Trophoblast cell (in vitro differentiated cells and primary cell): ENCODE results near the gene OSBPL9. TPM values are rescaled to one million over a fixed set of nuclear protein-coding genes. Genes with fewer than 3 reads are reported as not detected.

Experiments used
- DNase-seq, 2 donors: peaks; one replicate each; pipeline ENCODE4 v3.0.0-alpha.2; 2016
- H2AFZ ChIP-seq: 2 replicates; pipeline ENCODE4 v1.6.1; 2013; ENCODE audit warnings: low read length, moderate library complexity, mild to moderate bottlenecking; ENCODE audit not compliant: insufficient read depth, poor library complexity
- H2AK5ac ChIP-seq: 2 replicates; pipeline ENCODE4 v1.6.1; 2013; ENCODE audit warnings: mild to moderate bottlenecking, low read length
- H2BK120ac ChIP-seq: 2 replicates; pipeline ENCODE4 v1.6.1; 2013; ENCODE audit warnings: low read length, mild to moderate bottlenecking, moderate library complexity; ENCODE audit not compliant: insufficient read depth, poor library complexity
- H2BK12ac ChIP-seq: 2 replicates; pipeline ENCODE4 v1.6.1; 2013; ENCODE audit warnings: mild to moderate bottlenecking, low read length, moderate library complexity
- H2BK5ac ChIP-seq: 2 replicates; pipeline ENCODE4 v1.6.1; 2013; ENCODE audit warnings: low read length, low read depth, moderate library complexity, mild to moderate bottlenecking; ENCODE audit not compliant: poor library complexity
- H3K14ac ChIP-seq: 2 replicates; pipeline ENCODE4 v1.6.1; 2013; ENCODE audit warnings: mild to moderate bottlenecking, low read length
- H3K18ac ChIP-seq: 2 replicates; pipeline ENCODE4 v1.6.1; 2013; ENCODE audit warnings: mild to moderate bottlenecking, low read length
- H3K23ac ChIP-seq: 2 replicates; pipeline ENCODE4 v1.6.1; 2013; ENCODE audit warnings: low read length
- H3K27ac ChIP-seq: 2 replicates; pipeline ENCODE4 v1.5.1; 2013; ENCODE audit warnings: low read depth, mild to moderate bottlenecking, inconsistent platforms, low read length, moderate library complexity
- H3K27me3 ChIP-seq: 2 replicates; pipeline ENCODE4 v1.6.1; 2013; ENCODE audit warnings: inconsistent platforms, mild to moderate bottlenecking, low read length, moderate library complexity; ENCODE audit not compliant: insufficient read depth
- H3K36me3 ChIP-seq, 2 experiments: 1 replicate in 1 of 2; 2 replicates in 1 of 2; pipeline ENCODE4 v1.6.1; 2013; ENCODE audit warnings: low read length in 2 of 2, mild to moderate bottlenecking in 2 of 2, moderate library complexity in 1 of 2; ENCODE audit not compliant: insufficient read depth in 2 of 2, control insufficient read depth in 1 of 2
- H3K4ac ChIP-seq: 2 replicates; pipeline ENCODE4 v1.6.1; 2013; ENCODE audit warnings: low read depth, mild to moderate bottlenecking, low read length, moderate library complexity
- H3K4me1 ChIP-seq, 2 experiments: 1 replicate in 1 of 2; 2 replicates in 1 of 2; pipeline ENCODE4 v1.6.1; 2013; ENCODE audit warnings: low read length in 2 of 2, mild to moderate bottlenecking in 2 of 2, moderate library complexity in 1 of 2; ENCODE audit not compliant: insufficient read depth in 2 of 2, control insufficient read depth in 1 of 2
- H3K4me2 ChIP-seq: 2 replicates; pipeline ENCODE4 v1.6.1; 2013; ENCODE audit warnings: inconsistent platforms, mild to moderate bottlenecking, low read length, moderate library complexity
- H3K4me3 ChIP-seq: 2 replicates; pipeline ENCODE4 v1.5.1; 2013; ENCODE audit warnings: mild to moderate bottlenecking, low read depth, low read length, inconsistent platforms
- H3K79me1 ChIP-seq: one replicate; pipeline ENCODE4 v1.6.1; 2013; ENCODE audit warnings: low read length
- H3K79me2 ChIP-seq: 2 replicates; pipeline ENCODE4 v1.6.1; 2013; ENCODE audit warnings: low read length, mild to moderate bottlenecking; ENCODE audit not compliant: control insufficient read depth, insufficient read depth, poor library complexity
- H3K9ac ChIP-seq: 2 replicates; pipeline ENCODE4 v1.6.1; 2013; ENCODE audit warnings: mild to moderate bottlenecking, low read length
- H3K9me3 ChIP-seq: 2 replicates; pipeline ENCODE4 v1.6.1; 2013; ENCODE audit warnings: low read depth, mild to moderate bottlenecking, control low read depth, inconsistent platforms, low read length; ENCODE audit not compliant: insufficient read depth
- H4K12ac ChIP-seq: 2 replicates; pipeline ENCODE4 v1.6.1; 2013; ENCODE audit warnings: low read depth, mild to moderate bottlenecking, low read length, moderate library complexity
- H4K8ac ChIP-seq: 2 replicates; pipeline ENCODE4 v1.6.1; 2013; ENCODE audit warnings: low read depth, mild to moderate bottlenecking, low read length, moderate library complexity
- H4K91ac ChIP-seq: one replicate; pipeline ENCODE4 v1.6.1; 2013; ENCODE audit warnings: low read depth, mild to moderate bottlenecking, low read length, moderate library complexity
- WGBS: extraction: QIAGEN DNeasy Blood & Tissue Kit; methylation state at CpG from one replicate; pipeline ENCODE4 v1.1.7; 2013; ENCODE audit warnings: missing lambda C conversion rate; ENCODE audit not compliant: insufficient read length, insufficient coverage; ENCODE audit errors: extremely low coverage; 5-methylcytosine and 5-hydroxymethylcytosine counted together
- polyA plus RNA-seq: library from polyadenylated mRNA; stranded (reverse); fragments of 200-250 nt; gene quantifications from 2 replicates; pipeline ENCODE4 v1.2.3, GENCODE V29; 2013

OSBPL9 gene
- 187 and 189 TPM in 2 replicates for polyA plus RNA-seq

DNA sequence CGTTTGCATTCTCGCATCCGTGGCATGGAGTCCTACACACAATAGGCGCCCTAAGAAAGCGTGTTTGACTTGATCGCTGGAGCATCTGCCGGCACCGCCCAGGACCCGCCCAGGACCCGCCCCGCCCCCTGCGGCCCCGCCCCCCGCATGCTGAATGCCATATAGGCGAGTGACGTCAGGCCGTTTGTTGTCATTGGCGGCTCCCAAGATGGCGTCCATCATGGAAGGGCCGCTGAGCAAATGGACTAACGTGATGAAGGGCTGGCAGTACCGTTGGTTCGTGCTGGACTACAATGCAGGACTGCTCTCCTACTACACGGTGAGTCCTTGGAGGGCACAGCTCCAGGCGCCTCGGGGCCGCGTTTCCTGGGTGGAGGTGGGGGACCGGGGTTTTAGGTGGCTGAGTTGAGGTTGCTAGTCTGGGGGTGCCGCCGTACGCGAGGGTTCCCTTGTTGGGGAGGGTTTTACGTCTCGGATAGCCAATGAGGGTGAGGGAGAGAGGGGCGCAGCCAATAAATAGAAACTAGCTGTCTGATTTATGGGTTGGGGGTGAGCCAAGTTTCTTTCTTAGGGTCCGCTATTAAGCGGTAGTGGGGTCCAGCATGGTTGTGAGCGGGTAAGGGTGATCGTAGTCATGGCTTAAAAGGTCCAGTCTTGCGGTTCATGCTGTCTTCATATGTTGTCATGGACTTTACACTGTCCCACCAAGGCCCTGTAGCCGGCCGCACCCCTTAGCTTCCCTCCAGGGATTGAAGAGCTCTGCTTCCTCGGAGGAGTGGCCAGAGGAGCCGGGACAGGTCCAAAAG lies at the start of gene OSBPL9:
OSBPL9 (plus strand) TSS at position 190 of the 806 bp plus-strand sequence; CDS start at position 209, 19 bp downstream.
- H3K79me2 ChIP-seq, result peaks cover 12% of the 10 kb centered on the region
- H3K9ac ChIP-seq, result peak within 1 kb of the TSS; percentile 69
- H3K27ac ChIP-seq, result peak within 1 kb of the TSS; percentile 38
- peak within 1 kb of the TSS; percentile 94 for H4K12ac ChIP-seq
- H2AK5ac ChIP-seq, result peak within 1 kb of the TSS; percentile 85
- peak within 1 kb of the TSS; percentile 91 for H3K14ac ChIP-seq
- peak within 1 kb of the TSS; percentile 33 for H2BK12ac ChIP-seq
- peak within 1 kb of the TSS; percentile 88 for H3K4ac ChIP-seq
- peak within 1 kb of the TSS; percentile 77 for H3K4me2 ChIP-seq
- H3K27me3 ChIP-seq, result no peaks in the 10 kb centered on the region
- H3K23ac ChIP-seq, result no peak within 1 kb of the TSS
- H2BK5ac ChIP-seq, result peak within 1 kb of the TSS; percentile 90
- peak within 1 kb of the TSS; percentile 59 for H4K91ac ChIP-seq
- H3K79me1 ChIP-seq, result peaks cover 9% of the 10 kb centered on the region
- peak within 1 kb of the TSS; percentile 77 for H4K8ac ChIP-seq
- no peaks in the 10 kb centered on the region for H3K36me3 ChIP-seq
- peak within 1 kb of the TSS; percentile 94 for H3K4me3 ChIP-seq
- peak; percentile 87 to 91 for DNase-seq
- no peaks in the 10 kb centered on the region for H3K9me3 ChIP-seq
- H2AFZ ChIP-seq, result peak within 1 kb of the TSS; percentile 65
- no CpG with 5 or more reads among the region's 45 CpGs for WGBS
- peak within 1 kb of the TSS; percentile 93 for H3K18ac ChIP-seq
- H3K4me1 ChIP-seq, result peaks cover 2 to 6% of the 10 kb centered on the region in 2 experiments
- peak within 1 kb of the TSS; percentile 74 for H2BK120ac ChIP-seq

- H3K4me1 ChIP-seq, result peaks cover 40 to 56% of the 10 kb centered on the region in 2 experiments
- peak overlapping the region; percentile 67 for H2AK5ac ChIP-seq
- peak overlapping the region; percentile 50 for H3K4ac ChIP-seq
- peak overlapping the region; percentile 80 for H3K14ac ChIP-seq
- H3K9ac ChIP-seq, result no peak overlapping the region
- DNase-seq, result no peak
- no peaks in the 10 kb centered on the region for H3K27me3 ChIP-seq
- H2AFZ ChIP-seq, result no peak overlapping the region
- H3K9me3 ChIP-seq, result no peaks in the 10 kb centered on the region
- H4K12ac ChIP-seq, result no peak overlapping the region
- H2BK12ac ChIP-seq, result peak overlapping the region; percentile 93
- H3K36me3 ChIP-seq, result no peaks in the 10 kb centered on the region
- H3K27ac ChIP-seq, result peak overlapping the region; percentile 100
- no peak overlapping the region for H3K23ac ChIP-seq
- H3K79me2 ChIP-seq, result peaks cover 8% of the 10 kb centered on the region
- H3K4me2 ChIP-seq, result no peak overlapping the region
- peaks cover 57% of the 10 kb centered on the region for H3K79me1 ChIP-seq
- peak overlapping the region; percentile 66 for H4K8ac ChIP-seq
- peak overlapping the region; percentile 93 for H2BK120ac ChIP-seq
- no peak overlapping the region for H3K4me3 ChIP-seq
- no peak overlapping the region for H3K18ac ChIP-seq
- peak overlapping the region; percentile 87 for H4K91ac ChIP-seq
- peak overlapping the region; percentile 79 for H2BK5ac ChIP-seq
Measured at GRCh38 chr1:51567653-51568052, 49.2 kb upstream of the OSBPL9 start.

GRCh38 chr1:51568231-51568935 lies 48.5 kb upstream of the OSBPL9 start:
- peak overlapping the region; percentile 93 for H2BK12ac ChIP-seq
- no CpG with 5 or more reads among the region's 7 CpGs for WGBS
- no peaks in the 10 kb centered on the region for H3K36me3 ChIP-seq
- peak overlapping the region; percentile 80 for H3K14ac ChIP-seq
- peaks cover 8% of the 10 kb centered on the region for H3K79me2 ChIP-seq
- H3K4me1 ChIP-seq, result peaks cover 34 to 51% of the 10 kb centered on the region in 2 experiments
- H3K27me3 ChIP-seq, result no peaks in the 10 kb centered on the region
- H3K4me3 ChIP-seq, result no peak overlapping the region
- peak overlapping the region; percentile 50 for H3K4ac ChIP-seq
- H3K4me2 ChIP-seq, result no peak overlapping the region
- peak overlapping the region; percentile 87 for H4K91ac ChIP-seq
- no peak overlapping the region for H3K23ac ChIP-seq
- peak overlapping the region; percentile 66 for H4K8ac ChIP-seq
- no peak overlapping the region for H4K12ac ChIP-seq
- peak overlapping the region; percentile 100 for H3K27ac ChIP-seq
- H2BK120ac ChIP-seq, result peak overlapping the region; percentile 93
- H3K18ac ChIP-seq, result peak overlapping the region; percentile 62
- peak overlapping the region; percentile 79 for H2BK5ac ChIP-seq
- DNase-seq, result peak; percentile 61 to 79
- H2AK5ac ChIP-seq, result peak overlapping the region; percentile 4
- no peaks in the 10 kb centered on the region for H3K9me3 ChIP-seq
- H2AFZ ChIP-seq, result no peak overlapping the region
- no peak overlapping the region for H3K9ac ChIP-seq
- peaks cover 52% of the 10 kb centered on the region for H3K79me1 ChIP-seq

DNA sequence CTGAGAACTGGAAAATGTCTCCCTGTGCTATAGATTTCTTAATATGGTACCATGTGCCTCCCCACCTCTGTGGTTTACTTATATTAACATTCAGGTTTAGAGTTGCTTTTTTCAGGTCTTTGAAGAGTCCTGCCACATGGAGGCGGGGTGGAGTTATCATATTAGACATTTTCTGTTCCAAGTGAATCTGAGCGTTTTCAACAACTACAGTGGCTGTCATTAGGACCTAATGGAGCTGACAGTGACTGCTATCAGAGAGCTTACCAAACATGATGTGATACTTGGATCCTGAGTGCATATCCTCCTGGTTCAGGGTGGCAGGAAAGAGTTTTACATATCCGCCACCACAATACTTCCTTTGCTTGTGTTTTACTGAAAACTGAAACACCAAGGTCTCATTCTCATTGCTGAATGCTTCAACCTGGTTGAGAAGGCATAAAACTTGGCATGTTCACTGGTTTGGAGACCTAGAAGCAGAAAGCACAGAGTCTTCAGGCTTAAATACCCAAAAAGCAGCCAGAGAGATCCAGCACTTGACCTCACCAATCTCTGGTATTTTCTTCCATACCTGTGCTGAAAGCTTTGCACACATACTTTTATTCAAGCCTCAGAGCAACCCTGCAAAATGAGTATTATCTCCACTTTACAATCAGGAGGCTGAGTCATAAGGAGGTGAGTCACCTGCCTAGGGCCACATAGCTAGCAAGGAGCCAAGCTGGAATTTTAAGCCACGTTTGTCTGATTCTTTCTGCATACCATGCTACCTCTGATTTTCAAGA lies 47.4 kb upstream of the OSBPL9 start:
- peak overlapping the region; percentile 93 for H2BK120ac ChIP-seq
- H3K4ac ChIP-seq, result peak overlapping the region; percentile 72
- no peaks in the 10 kb centered on the region for H3K27me3 ChIP-seq
- peak overlapping the region; percentile 84 for H3K14ac ChIP-seq
- H3K36me3 ChIP-seq, result no peaks in the 10 kb centered on the region
- H4K8ac ChIP-seq, result peak overlapping the region; percentile 47
- no peak overlapping the region for H3K23ac ChIP-seq
- H3K4me3 ChIP-seq, result no peak overlapping the region
- H2AK5ac ChIP-seq, result peak overlapping the region; percentile 91
- H4K91ac ChIP-seq, result peak overlapping the region; percentile 87
- peaks cover 8% of the 10 kb centered on the region for H3K79me2 ChIP-seq
- DNase-seq, result peak; percentile 97 to 99
- no CpG with 5 or more reads among the region's 4 CpGs for WGBS
- no peak overlapping the region for H2AFZ ChIP-seq
- H3K18ac ChIP-seq, result peak overlapping the region; percentile 47
- peak overlapping the region; percentile 79 for H2BK5ac ChIP-seq
- peak overlapping the region; percentile 87 for H2BK12ac ChIP-seq
- peak overlapping the region; percentile 5 for H3K9ac ChIP-seq
- peaks cover 33 to 41% of the 10 kb centered on the region in 2 experiments for H3K4me1 ChIP-seq
- peak overlapping the region; percentile 100 for H3K27ac ChIP-seq
- H4K12ac ChIP-seq, result peak overlapping the region; percentile 15
- H3K4me2 ChIP-seq, result peak overlapping the region; percentile 49
- H3K79me1 ChIP-seq, result peaks cover 46% of the 10 kb centered on the region
- H3K9me3 ChIP-seq, result no peaks in the 10 kb centered on the region
